Endothelial cell of umbilical vein (primary cell): ENCODE measurements around the gene YJU2. TPM values are rescaled to one million over a fixed set of nuclear protein-coding genes. Genes with fewer than 3 reads are reported as not detected.

Experiments used
- BruUV-seq: library from RNA; stranded (reverse); fragments of 400-500 nt; replicated peaks from 2 replicates; lab custom pipeline; 2021; lab: Mats Ljungman, UMichigan
- CTCF ChIA-PET: fragments of 300-600, 350-600 bp; sonication (Branson Sonifier 250); formaldehyde crosslinking; loops from one replicate; lab custom pipeline; 2021; ENCODE audit warnings: antibody characterized with exemption, inconsistent platforms; lab: Charles Lee
- POLR2A ChIA-PET: fragments of 300-600, 350-600 bp; sonication (Branson Sonifier 250); formaldehyde crosslinking; loops from one replicate; lab custom pipeline; 2021; ENCODE audit warnings: antibody characterized with exemption, inconsistent platforms; lab: Charles Lee
- DNase-seq: peaks from one replicate; pipeline ENCODE4 v3.0.0-alpha.2; 2011; ENCODE audit warnings: low read depth, low spot score
- FAIRE-seq: peaks from 2 replicates; lab custom pipeline; 2011; peaks lifted over from hg19 to GRCh38; lab: Jason Lieb, UNC
- H2AFZ ChIP-seq: 2 replicates; pipeline ENCODE4 v1.6.0; 2012; ENCODE audit warnings: low read depth, low read length, control low read depth, inconsistent platforms
- H3K27ac ChIP-seq: 2 replicates; pipeline ENCODE4 v1.5.1; 2011; ENCODE audit warnings: low read depth, mild to moderate bottlenecking, control low read depth, low read length, moderate library complexity; ENCODE audit not compliant: insufficient read depth
- H3K27me3 ChIP-seq, 2 experiments: 2 replicates each; pipeline versions ENCODE4 v1.6.0 to v1.6.1; 2011; ENCODE audit warnings: low read length in 2 of 2, mixed read lengths in 1 of 2; ENCODE audit not compliant: control insufficient read depth in 2 of 2, insufficient read depth in 2 of 2
- H3K36me3 ChIP-seq, 2 experiments: 2 replicates in 1 of 2; 3 replicates in 1 of 2; pipeline ENCODE4 v1.5.1; 2011; ENCODE audit warnings: low read length in 2 of 2, mild to moderate bottlenecking in 1 of 2, moderate library complexity in 1 of 2; ENCODE audit not compliant: control insufficient read depth in 2 of 2, insufficient read depth in 2 of 2; ENCODE audit errors: extremely low read depth in 1 of 2
- H3K4me1 ChIP-seq: 3 replicates; pipeline ENCODE4 v1.5.1; 2011; ENCODE audit warnings: mild to moderate bottlenecking, low read length; ENCODE audit not compliant: control insufficient read depth, insufficient read depth; ENCODE audit errors: extremely low read depth
- H3K4me2 ChIP-seq: 2 replicates; pipeline ENCODE4 v1.6.1; 2011; ENCODE audit warnings: low read length, control low read depth, mixed read lengths; ENCODE audit not compliant: insufficient read depth
- H3K4me3 ChIP-seq, 3 experiments: fragments of 200-600 bp in 1 of 3; sonication (generic), shearing (Covaris generic) in 1 of 3; replicated peaks in 1 of 3; 2 replicates each; pipeline ENCODE4 v1.5.1; 2011 to 2016; ENCODE audit warnings: control low read depth in 3 of 3, low read length in 3 of 3, mild to moderate bottlenecking in 2 of 3, inconsistent platforms in 1 of 3, low read depth in 1 of 3, moderate library complexity in 1 of 3; ENCODE audit not compliant: insufficient read depth in 1 of 3
- H3K79me2 ChIP-seq: 2 replicates; pipeline ENCODE4 v1.6.0; 2012; ENCODE audit warnings: low read length, inconsistent platforms; ENCODE audit not compliant: control insufficient read depth, insufficient read depth
- H3K9ac ChIP-seq: replicated peaks from 2 replicates; pipeline ENCODE3; 2011; ENCODE audit warnings: low read length, control low read depth; ENCODE audit not compliant: insufficient read depth; ENCODE audit errors: extremely low read depth
- H3K9me1 ChIP-seq: replicated peaks from 3 replicates; pipeline ENCODE4 v1.6.0; 2011; ENCODE audit warnings: mild to moderate bottlenecking, low read length; ENCODE audit not compliant: control insufficient read depth, insufficient read depth; ENCODE audit errors: extremely low read depth
- H3K9me3 ChIP-seq: replicated peaks from 2 replicates; pipeline ENCODE4 v1.5.1; 2012; ENCODE audit warnings: low read length, inconsistent platforms; ENCODE audit not compliant: control insufficient read depth, insufficient read depth
- H4K20me1 ChIP-seq: replicated peaks from 2 replicates; pipeline ENCODE3; 2011; ENCODE audit warnings: mild to moderate bottlenecking, low read length; ENCODE audit not compliant: control insufficient read depth, insufficient read depth; ENCODE audit errors: extremely low read depth
- EZH2 ChIP-seq: IDR thresholded peaks from 2 replicates; pipeline ENCODE4 v1.6.1; 2012; ENCODE audit warnings: borderline replicate concordance, low read depth, mild to moderate bottlenecking, moderate library complexity, low read length, inconsistent platforms; ENCODE audit not compliant: severe bottlenecking
- FOS ChIP-seq: IDR thresholded peaks from 2 replicates; pipeline ENCODE4 v1.6.1; 2011; ENCODE audit warnings: mild to moderate bottlenecking, low read length, moderate library complexity, borderline replicate concordance; ENCODE audit not compliant: insufficient read depth
- GATA2 ChIP-seq: IDR thresholded peaks from 2 replicates; pipeline ENCODE4 v1.7.0; 2011; ENCODE audit warnings: low read depth, mild to moderate bottlenecking, moderate library complexity, mixed read lengths, low read length; ENCODE audit not compliant: insufficient read length, insufficient read depth
- JUN ChIP-seq: IDR thresholded peaks from 2 replicates; pipeline ENCODE4 v1.6.1; 2011; ENCODE audit warnings: borderline replicate concordance, low read depth; ENCODE audit not compliant: insufficient read length, insufficient read depth
- POLR2A ChIP-seq: IDR thresholded peaks from 2 replicates; pipeline ENCODE4 v1.6.1; 2012; ENCODE audit warnings: low read depth, mild to moderate bottlenecking, control low read depth, low read length
- POLR2AphosphoS5 ChIP-seq: IDR thresholded peaks from 2 replicates; pipeline ENCODE4 v1.6.1; 2012; ENCODE audit warnings: low read depth, mild to moderate bottlenecking, control low read depth, low read length, moderate library complexity; ENCODE audit not compliant: insufficient read depth
- dilution Hi-C: fragments of 300-500 bp; cut with MboI; formaldehyde crosslinking; loops from one replicate; pipeline ENCODE4 v1.15.0; 2019; ENCODE audit warnings: low sequenced_read_pairs; ENCODE audit not compliant: extremely low pct_ligation_motif_present
- intact Hi-C: fragments of 100-400 bp; cut with micrococcal nuclease; formaldehyde crosslinking; loops from one replicate; pipeline ENCODE4 v1.10.0; 2022
- polyA plus RNA-seq, 4 experiments: library from polyadenylated mRNA; depleted of rRNA in 3 of 4; stranded (reverse) in 3 of 4; unstranded in 1 of 4; fragments of >200 nt; gene quantifications; 2 replicates each; pipeline versions ENCODE4 v1.2.1 to v1.2.3, GENCODE V29; 2011 to 2012; ENCODE audit warnings: missing spikeins in 1 of 4
- total RNA-seq: library from RNA; stranded (reverse); gene quantifications from 2 replicates; pipeline ENCODE4 v1.2.3, GENCODE V29; 2021
- TF ChIP-seq, protein P1 (sequence below), 2 donors: IDR thresholded peaks; 1 replicate in 1 of 2; 2 replicates in 1 of 2; pipeline ENCODE4 v1.5.1; 2011; ENCODE audit warnings: low read length in 2 of 2, mild to moderate bottlenecking in 2 of 2, moderate library complexity in 2 of 2, control low read depth in 1 of 2, inconsistent platforms in 1 of 2, low read depth in 1 of 2; ENCODE audit not compliant: insufficient read depth in 1 of 2; ENCODE audit errors: extremely low read depth in 1 of 2

Gene YJU2
- total and polyA plus RNA-seq, 2 donors (not counting 3 experiments of a cell fraction or from before 2014, with no cell fraction given), result 20.7 to 21.5 TPM

DNA sequence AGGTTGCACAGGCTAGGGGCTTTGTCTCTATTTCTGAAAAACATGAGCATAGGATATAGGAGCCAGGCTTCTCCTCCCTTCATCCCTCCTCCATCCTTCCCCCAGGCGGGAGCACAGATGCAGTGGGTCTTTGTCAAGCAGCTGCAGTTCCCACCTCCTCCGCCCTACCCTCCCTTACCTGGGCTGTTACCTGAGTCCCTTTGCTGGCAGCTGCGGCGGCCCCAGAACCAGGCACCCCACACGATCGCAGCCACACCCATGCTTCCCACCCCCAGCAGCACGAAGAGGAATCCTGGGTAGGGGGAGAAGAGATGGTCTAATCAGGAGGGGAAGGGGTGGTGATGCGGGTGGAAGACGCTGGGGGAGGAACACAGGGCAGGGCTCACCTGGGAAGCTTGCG, 47.5 kb downstream of the YJU2 start:
- ChIA-PET POLR2A (no interaction called here), CTCF (no interaction called here)
- no peaks in the 10 kb centered on the region for H4K20me1 ChIP-seq
- dilution Hi-C loops (no loop called here), intact Hi-C loops (no loop called here)
- no peak overlapping the region for H2AFZ ChIP-seq
- H3K9me3 ChIP-seq, result no peaks in the 10 kb centered on the region
- no peak overlapping the region for H3K4me2 ChIP-seq
- no peak overlapping the region for H3K9ac ChIP-seq
- H3K4me1 ChIP-seq, result no peaks in the 10 kb centered on the region
- H3K9me1 ChIP-seq, result no peaks in the 10 kb centered on the region
- FAIRE-seq (no peak), DNase-seq (no peak)
- H3K27me3 ChIP-seq, result no peaks in the 10 kb centered on the region
- no peaks in the 10 kb centered on the region for H3K79me2 ChIP-seq
- no peak for TF ChIP-seq GATA2
- TF ChIP-seq JUN, result no peak
- TF ChIP-seq EZH2, result no peak
- no peak for TF ChIP-seq FOS
- TF ChIP-seq POLR2AphosphoS5, result no peak
- TF ChIP-seq, protein P1, sequence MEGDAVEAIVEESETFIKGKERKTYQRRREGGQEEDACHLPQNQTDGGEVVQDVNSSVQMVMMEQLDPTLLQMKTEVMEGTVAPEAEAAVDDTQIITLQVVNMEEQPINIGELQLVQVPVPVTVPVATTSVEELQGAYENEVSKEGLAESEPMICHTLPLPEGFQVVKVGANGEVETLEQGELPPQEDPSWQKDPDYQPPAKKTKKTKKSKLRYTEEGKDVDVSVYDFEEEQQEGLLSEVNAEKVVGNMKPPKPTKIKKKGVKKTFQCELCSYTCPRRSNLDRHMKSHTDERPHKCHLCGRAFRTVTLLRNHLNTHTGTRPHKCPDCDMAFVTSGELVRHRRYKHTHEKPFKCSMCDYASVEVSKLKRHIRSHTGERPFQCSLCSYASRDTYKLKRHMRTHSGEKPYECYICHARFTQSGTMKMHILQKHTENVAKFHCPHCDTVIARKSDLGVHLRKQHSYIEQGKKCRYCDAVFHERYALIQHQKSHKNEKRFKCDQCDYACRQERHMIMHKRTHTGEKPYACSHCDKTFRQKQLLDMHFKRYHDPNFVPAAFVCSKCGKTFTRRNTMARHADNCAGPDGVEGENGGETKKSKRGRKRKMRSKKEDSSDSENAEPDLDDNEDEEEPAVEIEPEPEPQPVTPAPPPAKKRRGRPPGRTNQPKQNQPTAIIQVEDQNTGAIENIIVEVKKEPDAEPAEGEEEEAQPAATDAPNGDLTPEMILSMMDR (IDR thresholded peaks at IDR 0.05; ENCODE audit: extremely low read depth in 1 of 2, insufficient read depth in 1 of 2, low read depth in 1 of 2, low read length in 2 of 2), result no peak
- TF ChIP-seq POLR2A, result no peak
- BruUV-seq, result no TSS peak
- H3K4me3 ChIP-seq, result no peak overlapping the region
- no peak overlapping the region for H3K27ac ChIP-seq
- H3K36me3 ChIP-seq, result no peaks in the 10 kb centered on the region
